Right cardiac atrium (tissue), 5 donors: Measurements from ENCODE around the gene BCKDK. TPM values are rescaled to one million over a fixed set of nuclear protein-coding genes. Genes with fewer than 3 reads are reported as not detected.

Source experiments
- ATAC-seq, 2 donors: fragments of 200-7000 bp; cut with Tn5 transposase; one replicate each; pipeline versions ENCODE4 v1.8.0 to v1.9.1; 2020; ENCODE audit warnings: moderate library complexity in 2 of 2, mild to moderate bottlenecking in 1 of 2
- DNase-seq, 3 donors: peaks; one replicate each; pipeline ENCODE4 v3.0.0-alpha.2; 2020
- H3K27ac ChIP-seq: one replicate; pipeline ENCODE4 v1.5.1; 2013; ENCODE audit warnings: mild to moderate bottlenecking, low read length, control low read depth, moderate library complexity
- H3K27me3 ChIP-seq: one replicate; pipeline ENCODE4 v1.6.1; 2013; ENCODE audit not compliant: control insufficient read depth, insufficient read depth
- H3K4me1 ChIP-seq: one replicate; pipeline ENCODE4 v1.6.1; 2013; ENCODE audit warnings: low read length; ENCODE audit not compliant: control insufficient read depth, insufficient read depth
- H3K4me3 ChIP-seq: one replicate; pipeline ENCODE4 v1.5.1; 2013; ENCODE audit warnings: low read length, control low read depth
- H3K9me3 ChIP-seq: one replicate; pipeline ENCODE4 v1.6.1; 2013; ENCODE audit warnings: low read length; ENCODE audit not compliant: control insufficient read depth
- WGBS: extraction: QIAGEN DNeasy Blood & Tissue Kit; methylation state at CpG from one replicate; pipeline ENCODE4 v1.1.7; 2013; 5-methylcytosine and 5-hydroxymethylcytosine counted together
- intact Hi-C, 4 donors: fragments of 100-400 bp; cut with DNase I; formaldehyde crosslinking; loops; one replicate each; pipeline versions ENCODE4 v1.11.0 to v1.14.0; 2022 to 2023
- long read RNA-seq, 4 donors: library from polyadenylated mRNA; unstranded; transcript quantifications; one replicate each; pipeline ENCODE4 v2.0.0, GENCODE V29; 2020 to 2021
- polyA plus RNA-seq: library from polyadenylated mRNA; stranded (reverse); fragments of 200-250 nt; gene quantifications from one replicate; pipeline ENCODE4 v1.2.3, GENCODE V29; 2013
- total RNA-seq, 4 donors: library from RNA; stranded (reverse); fragmentation: NEBNext Ultra II Directional; extraction: Animal tissue kit (Norgen Biotek cat#: 25700); gene quantifications; one replicate each; pipeline ENCODE4 v1.2.1, GENCODE V29; 2021
- donor health status: healthy with polysubstance abuse.
- donor health status: DM: no; HTN: yes; CAD: no.
- donor health status: DM: no; HTN: no; CAD: no.
- donor health status: DM: no; HTN: yes; CAD: no; lungs with severe emphysema.
- donor health status: DM: yes; HTN: yes; CAD: no.

The BCKDK gene
- total RNA-seq (10 to 100 TPM; 43.8 to 50.8 (median 48.3) TPM), polyA plus RNA-seq (42.2 TPM)
- long read RNA-seq, donor 1, transcript BCKDK-203 (11 exons, 1,997 nt), result minor isoform, 58 of 241 reads
- long read RNA-seq, donor 1, transcript BCKDK-201 (12 exons, 2,128 nt), result major isoform, 138 of 241 reads
- long read RNA-seq, donor 1, partial matches to known transcripts, result 36 of 241 reads
- long read RNA-seq, donor 1, other reads (novel, unspliced or antisense), result 8 of 241 reads
- long read RNA-seq, donor 2, transcript BCKDK-201 (12 exons, 2,128 nt), result major isoform, 67 of 115 reads
- long read RNA-seq, donor 2, transcript BCKDK-203 (11 exons, 1,997 nt), result minor isoform, 34 of 115 reads
- long read RNA-seq, donor 2, partial matches to known transcripts, result 13 of 115 reads
- long read RNA-seq, donor 2, other reads (novel, unspliced or antisense), result 1 of 115 reads
- long read RNA-seq, donor 3, transcript BCKDK-203 (11 exons, 1,997 nt), result minor isoform, 94 of 402 reads
- long read RNA-seq, donor 3, transcript BCKDK-201 (12 exons, 2,128 nt), result major isoform, 229 of 402 reads
- long read RNA-seq, donor 3, partial matches to known transcripts, result 57 of 402 reads
- long read RNA-seq, donor 3, other reads (novel, unspliced or antisense), result 21 of 402 reads
- long read RNA-seq, donor 4, transcript BCKDK-203 (11 exons, 1,997 nt), result minor isoform, 40 of 137 reads
- long read RNA-seq, donor 4, transcript BCKDK-201 (12 exons, 2,128 nt), result major isoform, 75 of 137 reads
- long read RNA-seq, donor 4, partial matches to known transcripts, result 15 of 137 reads
- long read RNA-seq, donor 4, other reads (novel, unspliced or antisense), result 7 of 137 reads

DNA sequence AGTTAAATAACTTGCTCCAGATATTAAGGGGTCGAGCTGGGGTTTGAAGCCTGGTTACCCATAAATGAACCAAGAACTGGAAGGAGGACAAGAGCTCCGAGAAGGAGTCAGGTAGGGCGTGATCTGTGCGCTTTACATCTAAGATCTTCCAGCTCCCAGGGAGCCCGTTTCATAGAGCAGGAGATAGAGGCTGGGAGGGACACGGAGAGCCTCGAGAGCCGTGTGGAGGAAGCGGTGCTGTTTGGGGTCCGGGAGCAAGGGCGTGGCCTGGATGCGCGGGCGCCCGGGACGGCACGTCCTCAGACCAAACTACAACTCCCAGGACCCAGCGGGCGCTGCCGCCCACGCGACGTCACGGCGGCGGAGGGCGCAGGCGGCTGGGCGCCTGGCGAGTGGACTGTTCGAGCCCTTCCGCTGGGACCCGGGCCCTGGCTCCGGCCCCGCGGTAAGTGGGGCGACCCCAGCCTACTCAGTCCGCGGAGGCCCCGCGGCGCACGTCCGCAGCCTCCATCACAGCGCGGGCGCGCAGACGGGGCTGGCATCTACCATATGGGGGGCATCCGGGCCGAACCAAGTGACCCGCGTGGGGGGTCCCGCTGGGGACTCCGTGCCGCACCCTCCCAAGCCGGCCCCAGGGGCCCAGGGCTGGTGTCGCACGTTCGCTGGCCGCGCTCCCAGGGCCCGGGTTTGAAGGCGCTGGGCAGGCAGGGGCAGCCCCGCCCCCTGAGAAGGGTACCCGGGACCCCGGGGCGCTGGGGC, at the start of gene BCKDK:
Gene BCKDK, plus strand, starts transcription at position 352 of the 759 bp plus-strand sequence. CDS start 838 bp downstream, outside the sequence.
- no peaks in the 10 kb centered on the region for H3K9me3 ChIP-seq
- no peaks in the 10 kb centered on the region for H3K27me3 ChIP-seq
- WGBS, result 4% methylated on average over 68 of the region's 68 CpGs
- peaks cover 6% of the 10 kb centered on the region for H3K4me1 ChIP-seq
- H3K27ac ChIP-seq, result peak within 1 kb of the TSS; percentile 85
- peak; percentile 88 to 89 for ATAC-seq
- DNase-seq, result peak; percentile 85 to 93 (median 93)
- H3K4me3 ChIP-seq, result peak within 1 kb of the TSS; percentile 74
- intact Hi-C loops, result no loop called here

DNA sequence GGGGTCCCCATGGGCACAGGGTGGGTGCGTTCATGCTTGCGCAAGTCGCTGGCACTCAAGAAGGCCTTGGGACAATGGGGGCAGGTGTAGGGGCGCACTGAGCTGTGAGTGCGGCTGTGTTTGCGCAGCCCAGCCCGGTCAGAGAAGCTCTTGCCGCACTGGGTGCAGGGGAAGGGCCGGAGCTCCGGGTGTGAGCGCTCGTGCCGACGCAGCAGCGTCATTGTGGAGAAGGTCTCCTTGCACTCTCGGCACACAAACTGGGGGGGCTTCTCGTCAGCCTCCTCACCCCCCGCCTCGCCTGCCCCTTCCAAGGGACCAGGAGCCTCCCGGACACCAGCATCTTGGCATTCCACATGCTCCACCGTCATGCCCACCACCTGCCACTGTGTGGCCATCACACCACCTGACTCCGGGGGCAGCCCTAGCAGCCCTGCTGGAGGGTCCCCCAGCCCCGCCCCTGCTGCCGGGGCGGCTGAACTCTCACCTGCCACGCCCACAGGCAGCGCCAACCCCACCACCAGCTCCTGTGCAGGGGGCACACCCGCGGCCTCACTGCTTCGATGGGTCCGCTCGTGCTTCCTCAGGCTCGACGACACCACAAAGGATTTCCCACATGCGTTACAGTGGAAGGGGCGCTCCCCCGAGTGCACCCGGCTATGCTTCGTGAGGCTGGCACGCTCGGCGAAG, 46.9 kb upstream of the BCKDK start:
- Histone ChIP-seq H3K27ac (no peak overlapping the region), H3K4me3 (no peak overlapping the region), H3K27me3 (no peaks in the 10 kb centered on the region), H3K4me1 (no peaks in the 10 kb centered on the region), H3K9me3 (no peaks in the 10 kb centered on the region)
- 94% methylated on average over 42 of the region's 42 CpGs for WGBS
- ATAC-seq (no peak), DNase-seq (peak in 1 of 3 donors; percentile 44)
- intact Hi-C loops, result no loop called here

GRCh38 chr16:31061813-31062440, 46.3 kb upstream of the BCKDK start:
- Histone ChIP-seq H3K27ac (no peak overlapping the region), H3K9me3 (no peaks in the 10 kb centered on the region), H3K27me3 (no peaks in the 10 kb centered on the region), H3K4me1 (no peaks in the 10 kb centered on the region), H3K4me3 (no peak overlapping the region)
- WGBS, result 97% methylated on average over 54 of the region's 54 CpGs
- ATAC-seq (no peak), DNase-seq (peak in 1 of 3 donors; percentile 55)
- intact Hi-C loops, result no loop called here

GRCh38 chr16:31063495-31063842, 44.7 kb upstream of the BCKDK start:
- no peak for ATAC-seq
- intact Hi-C loops, result no loop called here
- DNase-seq, result no peak
- no peak overlapping the region for H3K27ac ChIP-seq
- H3K9me3 ChIP-seq, result no peaks in the 10 kb centered on the region
- H3K27me3 ChIP-seq, result no peaks in the 10 kb centered on the region
- WGBS, result 97% methylated on average over 9 of the region's 9 CpGs
- no peaks in the 10 kb centered on the region for H3K4me1 ChIP-seq
- no peak overlapping the region for H3K4me3 ChIP-seq

GRCh38 chr16:31063843-31064611, 44.2 kb upstream of the BCKDK start:
- 90% methylated on average over 56 of the region's 56 CpGs for WGBS
- intact Hi-C loops, result no loop called here
- no peak for ATAC-seq
- no peaks in the 10 kb centered on the region for H3K27me3 ChIP-seq
- H3K4me3 ChIP-seq, result no peak overlapping the region
- H3K4me1 ChIP-seq, result no peaks in the 10 kb centered on the region
- DNase-seq, result peak in 2 of 3 donors; percentile 54 to 58
- H3K27ac ChIP-seq, result peak overlapping the region; percentile 55
- H3K9me3 ChIP-seq, result no peaks in the 10 kb centered on the region

GRCh38 chr16:31064882-31065461, 43.2 kb upstream of the BCKDK start:
- Histone ChIP-seq H3K4me3 (no peak overlapping the region), H3K9me3 (no peaks in the 10 kb centered on the region), H3K27me3 (no peaks in the 10 kb centered on the region), H3K4me1 (no peaks in the 10 kb centered on the region), H3K27ac (peak overlapping the region; percentile 55)
- ATAC-seq (peak; percentile 89 to 90), DNase-seq (peak; percentile 74 to 81 (median 75))
- WGBS, result 46% methylated on average over 4 of the region's 4 CpGs
- intact Hi-C loops, result no loop called here

GRCh38 chr16:31067342-31067741, 40.8 kb upstream of the BCKDK start:
- WGBS, result 89% methylated on average over 3 of the region's 3 CpGs
- Histone ChIP-seq H3K27me3 (no peaks in the 10 kb centered on the region), H3K27ac (no peak overlapping the region), H3K4me1 (peaks cover 4% of the 10 kb centered on the region), H3K4me3 (no peak overlapping the region), H3K9me3 (no peaks in the 10 kb centered on the region)
- no peak for DNase-seq
- intact Hi-C loops, result no loop called here
- ATAC-seq, result no peak

DNA sequence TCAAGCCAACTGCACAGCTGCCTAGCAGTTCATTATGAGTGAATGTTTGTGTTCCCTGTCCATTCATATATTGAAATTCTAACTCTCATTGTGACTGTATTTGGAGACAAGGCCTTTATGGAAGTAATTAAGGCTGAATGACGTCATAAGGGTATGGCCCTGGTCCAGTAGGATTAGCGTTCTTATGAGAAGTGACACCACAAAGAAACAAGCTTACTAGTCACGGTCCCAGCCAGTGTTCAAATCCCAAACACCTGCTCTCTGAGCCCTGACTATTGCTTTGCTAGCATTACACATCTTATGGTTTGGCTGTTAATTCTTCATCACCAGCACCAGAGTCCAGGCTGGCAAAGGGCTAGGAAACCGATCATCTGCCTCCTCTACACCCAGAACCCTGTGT, 36.3 kb upstream of the BCKDK start:
- no peaks in the 10 kb centered on the region for H3K27me3 ChIP-seq
- H3K27ac ChIP-seq, result no peak overlapping the region
- DNase-seq (no peak), ATAC-seq (no peak)
- peaks cover 7% of the 10 kb centered on the region for H3K4me1 ChIP-seq
- H3K4me3 ChIP-seq, result peak overlapping the region; percentile 94
- H3K9me3 ChIP-seq, result no peaks in the 10 kb centered on the region
- intact Hi-C loops, result loop anchor here in 1 of 4 donors (5.0 to 10.0 kb wide), 2 partner anchors 40 to 87 kb away; partner anchors contain the start of genes HSD3B7 and STX4
- WGBS, result 34% methylated on average over 4 of the region's 4 CpGs

DNA sequence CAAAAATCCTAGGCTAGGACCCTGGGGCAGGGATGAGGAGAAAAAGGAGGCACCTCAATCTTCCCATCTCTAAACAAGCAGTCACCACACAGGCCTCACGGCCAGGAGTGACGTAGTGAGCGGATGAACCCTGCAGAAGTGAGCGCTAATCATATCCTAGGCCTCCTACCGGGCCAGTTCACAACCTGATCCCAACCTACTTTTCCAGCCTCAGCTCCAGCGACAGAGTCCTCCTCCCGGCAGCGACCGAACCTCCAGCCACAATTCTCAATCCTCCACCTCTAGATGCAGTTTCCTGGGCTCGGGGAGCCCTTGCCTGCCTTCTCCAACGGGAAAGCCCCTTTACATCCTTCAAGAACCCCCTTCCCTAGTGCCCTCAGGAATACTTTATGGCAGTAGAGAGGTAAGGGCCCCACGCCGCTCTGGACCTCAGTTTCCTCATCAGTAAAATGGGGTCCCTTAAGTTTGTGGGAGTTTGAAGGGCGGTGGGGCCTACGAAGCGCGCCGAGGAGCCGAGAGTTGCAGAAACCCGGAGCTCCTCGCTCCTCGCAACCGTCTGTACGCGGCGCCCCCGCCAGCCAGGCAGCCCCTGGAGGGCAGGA, 35.5 kb upstream of the BCKDK start:
- DNase-seq, result no peak
- Histone ChIP-seq H3K27me3 (no peaks in the 10 kb centered on the region), H3K4me3 (peak overlapping the region; percentile 94), H3K4me1 (peaks cover 7% of the 10 kb centered on the region), H3K9me3 (no peaks in the 10 kb centered on the region), H3K27ac (peak overlapping the region; percentile 82)
- WGBS, result 1% methylated on average over 27 of the region's 27 CpGs
- intact Hi-C loops, result loop anchor here in 1 of 4 donors (5.0 to 10.0 kb wide), 2 partner anchors 40 to 88 kb away; partner anchors contain the start of genes HSD3B7 and STX4
- no peak for ATAC-seq
